Activated CD4-positive, alpha-beta T cell treated with anti-CD3 and anti-CD28 coated beads, Interleukin-2, amount 50 U/mL, for 1 hour (primary cell): ENCODE measurements around the gene CACNB1.
"Not testable (repeated sequence)": the region's sequence is repeated elsewhere in the genome, so short reads cannot be mapped to it uniquely, and the experiment has no call there.

Source experiments
- DNase-seq: peaks from one replicate; pipeline ENCODE4 v3.0.0-alpha.2; 2020

The CACNB1 gene

GRCh38 chr17:39173526-39174274 lies 23.8 kb downstream of the CACNB1 start:
- DNase-seq = no peak

- no peak for DNase-seq
Observed at GRCh38 chr17:39173080-39173479, 24.4 kb downstream of the CACNB1 start.

GRCh38 chr17:39171933-39172332 lies 25.5 kb downstream of the CACNB1 start:
- DNase-seq = no peak

GRCh38 chr17:39170558-39170957 lies 26.9 kb downstream of the CACNB1 start:
- DNase-seq = no peak

GRCh38 chr17:39170109-39170508 lies 27.4 kb downstream of the CACNB1 start:
- DNase-seq = no peak

- no peak for DNase-seq
Observed at GRCh38 chr17:39169518-39169917, 28.0 kb downstream of the CACNB1 start.

GRCh38 chr17:39169101-39169500 lies 28.4 kb downstream of the CACNB1 start:
- no peak for DNase-seq

GRCh38 chr17:39168503-39168902 lies 29.0 kb downstream of the CACNB1 start:
- not testable (repeated sequence) for DNase-seq

- no peak for DNase-seq
Observed at GRCh38 chr17:39167476-39167875, 30.0 kb downstream of the CACNB1 start.

GRCh38 chr17:39166437-39167335 lies 30.8 kb downstream of the CACNB1 start:
- no peak for DNase-seq

GRCh38 chr17:39165841-39166349 lies 31.6 kb downstream of the CACNB1 start, which contains the start of gene ARL5C:
TSS of gene ARL5C (minus strand) at chr17:39166161. CDS start at chr17:39165760, 401 bp downstream.
- DNase-seq = no peak

- DNase-seq = no peak
Observed at GRCh38 chr17:39165178-39165840, 32.2 kb downstream of the CACNB1 start.

GRCh38 chr17:39164675-39165143 lies 32.8 kb downstream of the CACNB1 start:
- peak; percentile 67 for DNase-seq

GRCh38 chr17:39161962-39162361 lies 35.5 kb downstream of the CACNB1 start:
- no peak for DNase-seq

GRCh38 chr17:39158623-39159022 lies 38.8 kb downstream of the CACNB1 start:
- no peak for DNase-seq

GRCh38 chr17:39156491-39156890 lies 41.0 kb downstream of the CACNB1 start:
- DNase-seq = no peak

- no peak for DNase-seq
Observed at GRCh38 chr17:39155654-39156053, 41.8 kb downstream of the CACNB1 start.

GRCh38 chr17:39153599-39154051 lies 43.8 kb downstream of the CACNB1 start:
- DNase-seq = peak; percentile 93

GRCh38 chr17:39151943-39152818 lies 45.3 kb downstream of the CACNB1 start:
- DNase-seq = peak; percentile 34

GRCh38 chr17:39151150-39151942 lies 46.1 kb downstream of the CACNB1 start, which contains the start of gene PLXDC1:
TSS of gene PLXDC1 (minus strand) at chr17:39151637. CDS start at chr17:39151437, 200 bp downstream.
- DNase-seq = no peak

- DNase-seq = no peak
Observed at GRCh38 chr17:39150795-39151149, 46.7 kb downstream of the CACNB1 start.
